Measurements from ENCODE around the gene NRG2. TPM values are rescaled to one million over a fixed set of nuclear protein-coding genes. Genes with fewer than 3 reads are reported as not detected.

The NRG2 gene
- total RNA-seq, 5 donors from 2014 or later (not counting 1 experiment from before 2014, with no cell fraction given): 0.12 to 0.15 (median 0.12) TPM; not detected in 1

- no peak overlapping the region for H3K4me3 Mint-ChIP-seq
- H3K4me1 Mint-ChIP-seq: peaks cover 0 to 3% (median 0%) of the 10 kb centered on the region in 3 donors
- no peak overlapping the region for H3K4me3 ChIP-seq (ENCODE audit: control insufficient read depth in 1 of 2, extremely low read depth in 1 of 2, low read length in 1 of 2)
- DNase-seq (no peak), ATAC-seq (replicated peaks in 1 of 4) (no peak)
- ChIA-PET POLR2A (interaction anchor here in 1 of 2 donors (0.7 kb wide), 2 partner anchors 776 to 1547 kb away, joined by 7 to 9 read pairs; no protein-coding TSS in a partner anchor), CTCF (no interaction called here)
- H3K4me1 ChIP-seq (ENCODE audit: control insufficient read depth in 1 of 2, extremely low read depth in 1 of 2, insufficient read depth in 2 of 2, low read length in 2 of 2): peaks cover 0 to 23% of the 10 kb centered on the region in 2 experiments
- no peak overlapping the region for H3K27ac Mint-ChIP-seq
- H3K9me3 ChIP-seq: no peaks in the 10 kb centered on the region
- peak overlapping the region; percentile 48 for H3K27ac ChIP-seq (ENCODE audit: low read length)
- H3K9me3 Mint-ChIP-seq: no peaks in the 10 kb centered on the region
- no peaks in the 10 kb centered on the region for H3K36me3 Mint-ChIP-seq
- peaks cover 7 to 18% of the 10 kb centered on the region in 2 experiments for H3K27me3 ChIP-seq (replicated peaks in 1 of 2; ENCODE audit: control insufficient read depth in 2 of 2, extremely low read depth in 1 of 2, insufficient read depth in 2 of 2, low read length in 1 of 2)
- WGBS (ENCODE audit: insufficient coverage): no CpG with 5 or more reads among the region's 3 CpGs
- H3K27me3 Mint-ChIP-seq: peaks cover 26 to 35% of the 10 kb centered on the region in 2 donors
- H3K36me3 ChIP-seq (ENCODE audit: control insufficient read depth in 2 of 2, extremely low read depth in 1 of 2, insufficient read depth in 1 of 2, low read length in 1 of 2): no peaks in the 10 kb centered on the region
Measured at GRCh38 chr5:139926797-139927503, 116.1 kb downstream of the NRG2 start.

GRCh38 chr5:139925650-139926640 is 117.2 kb downstream of the NRG2 start:
- 74% methylated on average over 7 of the region's 9 CpGs for WGBS (ENCODE audit: insufficient coverage)
- H3K4me3 ChIP-seq (ENCODE audit: control insufficient read depth in 1 of 2, extremely low read depth in 1 of 2, low read length in 1 of 2): no peak overlapping the region
- ChIA-PET POLR2A (no interaction called here), CTCF (no interaction called here)
- H3K27ac Mint-ChIP-seq: peak overlapping the region; percentile 35 to 56
- peaks cover 0 to 3% (median 0%) of the 10 kb centered on the region in 3 donors for H3K4me1 Mint-ChIP-seq
- H3K27ac ChIP-seq (ENCODE audit: low read length): peak overlapping the region; percentile 48
- H3K27me3 Mint-ChIP-seq: peaks cover 26 to 33% of the 10 kb centered on the region in 2 donors
- H3K9me3 Mint-ChIP-seq: no peaks in the 10 kb centered on the region
- H3K9me3 ChIP-seq: no peaks in the 10 kb centered on the region
- H3K27me3 ChIP-seq (replicated peaks in 1 of 2; ENCODE audit: control insufficient read depth in 2 of 2, extremely low read depth in 1 of 2, insufficient read depth in 2 of 2, low read length in 1 of 2): peaks cover 7 to 18% of the 10 kb centered on the region in 2 experiments
- H3K4me1 ChIP-seq (ENCODE audit: control insufficient read depth in 1 of 2, extremely low read depth in 1 of 2, insufficient read depth in 2 of 2, low read length in 2 of 2): peaks cover 0 to 23% of the 10 kb centered on the region in 2 experiments
- H3K36me3 ChIP-seq (ENCODE audit: control insufficient read depth in 2 of 2, extremely low read depth in 1 of 2, insufficient read depth in 1 of 2, low read length in 1 of 2): no peaks in the 10 kb centered on the region
- ATAC-seq (replicated peaks in 1 of 4) (peak; percentile 49 to 74 (median 59)), DNase-seq (peak in 19 of 35 experiments; percentile 4 to 53 (median 22))
- H3K36me3 Mint-ChIP-seq: no peaks in the 10 kb centered on the region
- H3K4me3 Mint-ChIP-seq: no peak overlapping the region

- Histone ChIP-seq H3K9me3 (no peaks in the 10 kb centered on the region), H3K27me3 (replicated peaks in 1 of 2; ENCODE audit: control insufficient read depth in 2 of 2, extremely low read depth in 1 of 2, insufficient read depth in 2 of 2, low read length in 1 of 2) (peaks cover 3 to 15% of the 10 kb centered on the region in 2 experiments), H3K27ac (ENCODE audit: low read length) (peak overlapping the region; percentile 48), H3K4me1 (ENCODE audit: control insufficient read depth in 1 of 2, extremely low read depth in 1 of 2, insufficient read depth in 2 of 2, low read length in 2 of 2) (peaks cover 0 to 23% of the 10 kb centered on the region in 2 experiments), H3K36me3 (ENCODE audit: control insufficient read depth in 2 of 2, extremely low read depth in 1 of 2, insufficient read depth in 1 of 2, low read length in 1 of 2) (no peaks in the 10 kb centered on the region), H3K4me3 (ENCODE audit: control insufficient read depth in 1 of 2, extremely low read depth in 1 of 2, low read length in 1 of 2) (no peak overlapping the region)
- Mint-ChIP-seq H3K4me3 (no peak overlapping the region), H3K9me3 (no peaks in the 10 kb centered on the region), H3K4me1 (peaks cover 0 to 3% (median 0%) of the 10 kb centered on the region in 3 donors), H3K27me3 (peaks cover 25 to 28% of the 10 kb centered on the region in 2 donors), H3K27ac (no peak overlapping the region), H3K36me3 (no peaks in the 10 kb centered on the region)
- DNase-seq (no peak), ATAC-seq (replicated peaks in 1 of 4) (no peak)
- ChIA-PET POLR2A (no interaction called here), CTCF (no interaction called here)
- 89% methylated on average over 2 of the region's 6 CpGs for WGBS (ENCODE audit: insufficient coverage)
Measured at GRCh38 chr5:139925216-139925562, 117.9 kb downstream of the NRG2 start.

GRCh38 chr5:139924294-139925215 is 118.5 kb downstream of the NRG2 start:
- ATAC-seq (replicated peaks in 1 of 4) (no peak), DNase-seq (no peak)
- Histone ChIP-seq H3K4me1 (ENCODE audit: control insufficient read depth in 1 of 2, extremely low read depth in 1 of 2, insufficient read depth in 2 of 2, low read length in 2 of 2) (peaks cover 0 to 23% of the 10 kb centered on the region in 2 experiments), H3K27ac (ENCODE audit: low read length) (no peak overlapping the region), H3K9me3 (no peaks in the 10 kb centered on the region), H3K36me3 (ENCODE audit: control insufficient read depth in 2 of 2, extremely low read depth in 1 of 2, insufficient read depth in 1 of 2, low read length in 1 of 2) (no peaks in the 10 kb centered on the region), H3K27me3 (replicated peaks in 1 of 2; ENCODE audit: control insufficient read depth in 2 of 2, extremely low read depth in 1 of 2, insufficient read depth in 2 of 2, low read length in 1 of 2) (peaks cover 5 to 13% of the 10 kb centered on the region in 2 experiments), H3K4me3 (ENCODE audit: control insufficient read depth in 1 of 2, extremely low read depth in 1 of 2, low read length in 1 of 2) (no peak overlapping the region)
- no peak overlapping the region for H3K27ac Mint-ChIP-seq
- peaks cover 0 to 3% (median 0%) of the 10 kb centered on the region in 3 donors for H3K4me1 Mint-ChIP-seq
- H3K36me3 Mint-ChIP-seq: no peaks in the 10 kb centered on the region
- 83% methylated on average over 9 of the region's 12 CpGs for WGBS (ENCODE audit: insufficient coverage)
- no peaks in the 10 kb centered on the region for H3K9me3 Mint-ChIP-seq
- ChIA-PET CTCF (no interaction called here), POLR2A (no interaction called here)
- peaks cover 19 to 26% of the 10 kb centered on the region in 2 donors for H3K27me3 Mint-ChIP-seq
- H3K4me3 Mint-ChIP-seq: no peak overlapping the region

- Mint-ChIP-seq H3K27me3 (peaks cover 25 to 28% of the 10 kb centered on the region in 2 donors), H3K27ac (no peak overlapping the region), H3K4me3 (no peak overlapping the region), H3K9me3 (peaks cover 0 to 3% (median 0%) of the 10 kb centered on the region in 3 donors), H3K4me1 (no peaks in the 10 kb centered on the region), H3K36me3 (no peaks in the 10 kb centered on the region)
- ChIA-PET POLR2A (no interaction called here), CTCF (no interaction called here)
- Histone ChIP-seq H3K4me1 (ENCODE audit: control insufficient read depth in 1 of 2, extremely low read depth in 1 of 2, insufficient read depth in 2 of 2, low read length in 2 of 2) (no peaks in the 10 kb centered on the region), H3K36me3 (ENCODE audit: control insufficient read depth in 2 of 2, extremely low read depth in 1 of 2, insufficient read depth in 1 of 2, low read length in 1 of 2) (no peaks in the 10 kb centered on the region), H3K4me3 (ENCODE audit: control insufficient read depth in 1 of 2, extremely low read depth in 1 of 2, low read length in 1 of 2) (no peak overlapping the region), H3K9me3 (no peaks in the 10 kb centered on the region), H3K27me3 (replicated peaks in 1 of 2; ENCODE audit: control insufficient read depth in 2 of 2, extremely low read depth in 1 of 2, insufficient read depth in 2 of 2, low read length in 1 of 2) (peaks cover 2 to 9% of the 10 kb centered on the region in 2 experiments), H3K27ac (ENCODE audit: low read length) (no peak overlapping the region)
- 56% methylated on average over 1 of the region's 2 CpGs for WGBS (ENCODE audit: insufficient coverage)
- DNase-seq (no peak), ATAC-seq (replicated peaks in 1 of 4) (no peak)
Measured at GRCh38 chr5:139919308-139919707, 123.8 kb downstream of the NRG2 start.
